ENCODE measurements around the gene RNF214. TPM values are rescaled to one million over a fixed set of nuclear protein-coding genes. Genes with fewer than 3 reads are reported as not detected.
A peak's percentile ranks its signal among the peaks of the same experiment; 100 is the strongest.

The RNF214 gene
- polyA plus RNA-seq, 3 donors: 6.4 to 13.8 (median 7.8) TPM

DNA sequence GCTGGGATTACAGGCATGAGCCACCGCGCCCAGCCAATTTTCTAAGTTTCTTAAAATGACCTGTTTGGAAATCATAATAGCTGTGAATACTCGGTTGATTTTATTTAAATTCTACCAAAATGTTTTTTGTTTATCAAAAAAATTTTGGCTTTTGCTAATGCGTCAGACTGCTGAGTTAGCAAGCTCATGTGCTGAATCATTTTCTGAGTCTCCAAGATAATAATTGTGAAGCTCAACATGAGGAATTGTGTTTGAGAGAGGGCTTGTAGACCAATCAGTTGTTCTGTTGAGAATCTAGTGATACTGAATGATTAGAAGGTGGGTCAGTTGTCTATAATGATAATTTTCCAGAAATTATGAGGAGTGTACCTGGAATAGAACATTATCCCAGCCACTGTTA, 15.9 kb downstream of the RNF214 start:
- Histone ChIP-seq H3K79me2 (ENCODE audit: insufficient read depth, low read length) (no peaks in the 10 kb centered on the region), H3K4me3 (replicated peaks in 1 of 3; ENCODE audit: low read depth in 2 of 3, low read length in 3 of 3) (no peak overlapping the region), H4K20me1 (ENCODE audit: insufficient read depth, low read length) (no peaks in the 10 kb centered on the region), H3K4me2 (replicated peaks; ENCODE audit: extremely low read depth, low read length, poor library complexity, severe bottlenecking) (no peak overlapping the region), H3K27ac (ENCODE audit: low read depth in 1 of 2, low read length in 2 of 2) (no peak overlapping the region), H3K27me3 (ENCODE audit: control insufficient read depth in 2 of 2, insufficient read depth in 2 of 2, low read length in 2 of 2) (no peaks in the 10 kb centered on the region), H2AFZ (ENCODE audit: insufficient read depth, low read depth, low read length, poor library complexity, severe bottlenecking) (no peak overlapping the region), H3K36me3 (replicated peaks in 1 of 2; ENCODE audit: control insufficient read depth in 1 of 2, insufficient read depth in 2 of 2, low read length in 2 of 2) (peaks cover 68 to 83% of the 10 kb centered on the region in 2 donors), H3K4me1 (ENCODE audit: control insufficient read depth in 1 of 2, insufficient read depth in 2 of 2, low read length in 2 of 2) (no peaks in the 10 kb centered on the region), H3K9me3 (replicated peaks in 1 of 2; ENCODE audit: control insufficient read depth in 1 of 2, insufficient read depth in 1 of 2, low read length in 2 of 2) (no peaks in the 10 kb centered on the region), H3K9ac (ENCODE audit: insufficient read depth, low read length, poor library complexity, severe bottlenecking) (no peak overlapping the region)
- no peaks in the 10 kb centered on the region for H3K27me3 Mint-ChIP-seq (ENCODE audit: low read depth in 3 of 3)
- intact Hi-C loops (cut with micrococcal nuclease): no loop called here
- H3K4me3 Mint-ChIP-seq: no peak overlapping the region
- 100% methylated on average over 1 of the region's 4 CpGs for WGBS (ENCODE audit: insufficient coverage)
- no peaks in the 10 kb centered on the region for H3K9me3 Mint-ChIP-seq
- H3K36me3 Mint-ChIP-seq: peaks cover 64 to 76% of the 10 kb centered on the region in 2 donors
- no peaks in the 10 kb centered on the region for H3K4me1 Mint-ChIP-seq
- TF ChIP-seq CTCF (IDR thresholded peaks at IDR 0.05): no peak
- no peak overlapping the region for H3K27ac Mint-ChIP-seq
- no peak for DNase-seq

DNA sequence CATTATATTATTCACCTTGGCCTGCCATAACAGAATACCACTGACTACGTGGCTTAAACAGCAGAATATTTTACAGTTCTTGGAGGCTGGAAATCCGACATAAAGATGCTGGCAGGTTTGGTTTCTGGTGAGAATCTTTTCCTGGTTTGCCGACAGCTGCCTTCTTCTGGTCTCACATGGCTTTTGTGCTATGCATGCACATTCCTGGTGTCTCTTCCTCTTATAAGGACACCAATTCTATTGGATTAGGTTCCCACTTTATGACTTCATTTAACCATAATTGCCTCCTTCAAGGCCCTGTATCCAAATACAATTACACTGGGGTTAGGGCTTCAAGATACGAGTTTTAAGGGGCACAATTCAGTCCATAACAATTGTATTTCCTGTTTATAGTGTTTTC, 17.1 kb downstream of the RNF214 start:
- Mint-ChIP-seq H3K4me1 (no peaks in the 10 kb centered on the region), H3K27me3 (ENCODE audit: low read depth in 3 of 3) (no peaks in the 10 kb centered on the region), H3K4me3 (no peak overlapping the region), H3K27ac (peak overlapping the region in 1 of 7 donors; percentile 44), H3K9me3 (no peaks in the 10 kb centered on the region), H3K36me3 (peaks cover 68 to 81% of the 10 kb centered on the region in 2 donors)
- H3K79me2 ChIP-seq (ENCODE audit: insufficient read depth, low read length): no peaks in the 10 kb centered on the region
- no peaks in the 10 kb centered on the region for H3K9me3 ChIP-seq (replicated peaks in 1 of 2; ENCODE audit: control insufficient read depth in 1 of 2, insufficient read depth in 1 of 2, low read length in 2 of 2)
- intact Hi-C loops (cut with micrococcal nuclease): no loop called here
- no peak overlapping the region for H3K9ac ChIP-seq (ENCODE audit: insufficient read depth, low read length, poor library complexity, severe bottlenecking)
- no peaks in the 10 kb centered on the region for H3K27me3 ChIP-seq (ENCODE audit: control insufficient read depth in 2 of 2, insufficient read depth in 2 of 2, low read length in 2 of 2)
- H3K4me1 ChIP-seq (ENCODE audit: control insufficient read depth in 1 of 2, insufficient read depth in 2 of 2, low read length in 2 of 2): no peaks in the 10 kb centered on the region
- no peak overlapping the region for H3K4me3 ChIP-seq (replicated peaks in 1 of 3; ENCODE audit: low read depth in 2 of 3, low read length in 3 of 3)
- H3K4me2 ChIP-seq (replicated peaks; ENCODE audit: extremely low read depth, low read length, poor library complexity, severe bottlenecking): no peak overlapping the region
- no peak for TF ChIP-seq CTCF (IDR thresholded peaks at IDR 0.05)
- H4K20me1 ChIP-seq (ENCODE audit: insufficient read depth, low read length): no peaks in the 10 kb centered on the region
- peaks cover 59 to 83% of the 10 kb centered on the region in 2 donors for H3K36me3 ChIP-seq (replicated peaks in 1 of 2; ENCODE audit: control insufficient read depth in 1 of 2, insufficient read depth in 2 of 2, low read length in 2 of 2)
- 100% methylated on average over 2 of the region's 4 CpGs for WGBS (ENCODE audit: insufficient coverage)
- DNase-seq: no peak
- no peak overlapping the region for H2AFZ ChIP-seq (ENCODE audit: insufficient read depth, low read depth, low read length, poor library complexity, severe bottlenecking)
- no peak overlapping the region for H3K27ac ChIP-seq (ENCODE audit: low read depth in 1 of 2, low read length in 2 of 2)
